IPS DF 4.7 (cell line): ENCODE data around the gene FUT1.
"Not testable (repeated sequence)": the region's sequence is repeated elsewhere in the genome, so short reads cannot be mapped to it uniquely, and the experiment has no call there.

Experiments
- DNase-seq: peaks from one replicate; pipeline ENCODE4 v3.0.0-alpha.2; 2013; ENCODE audit warnings: low spot score; ENCODE audit errors: extremely low read depth

Gene FUT1

GRCh38 chr19:48718106-48718505, 34.3 kb downstream of the FUT1 start:
- DNase-seq = not testable (repeated sequence)

GRCh38 chr19:48716562-48717291, 35.7 kb downstream of the FUT1 start:
- no peak for DNase-seq

- no peak for DNase-seq
Observed at GRCh38 chr19:48715681-48716171, 36.7 kb downstream of the FUT1 start.

GRCh38 chr19:48714759-48715675, 37.4 kb downstream of the FUT1 start:
- no peak for DNase-seq

- DNase-seq = peak; percentile 90
Observed at GRCh38 chr19:48713864-48714755, 38.3 kb downstream of the FUT1 start.

GRCh38 chr19:48713041-48713863, 39.2 kb downstream of the FUT1 start:
- no peak for DNase-seq

GRCh38 chr19:48711106-48711662, 41.3 kb downstream of the FUT1 start:
- no peak for DNase-seq

DNA sequence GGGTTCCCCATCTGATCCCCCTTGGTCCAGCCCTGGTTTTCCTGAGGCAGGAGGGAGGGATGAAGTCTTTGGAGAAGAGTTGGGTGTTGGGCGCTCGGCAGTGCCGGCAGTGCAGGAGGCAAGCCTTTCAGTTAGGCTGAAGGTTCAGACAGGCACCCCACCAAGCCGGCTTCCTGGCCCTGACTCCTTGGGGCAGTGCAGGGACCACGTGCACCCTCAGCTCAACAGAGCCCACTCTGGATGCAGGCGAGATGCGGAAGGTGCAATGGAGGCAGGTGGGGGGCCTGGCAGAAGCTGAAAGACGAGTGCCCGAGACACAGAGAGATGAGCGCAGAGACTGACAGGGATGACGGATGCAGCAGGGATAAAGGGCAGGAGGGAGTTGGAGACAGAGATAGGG, 44.0 kb downstream of the FUT1 start:
- DNase-seq = no peak

DNA sequence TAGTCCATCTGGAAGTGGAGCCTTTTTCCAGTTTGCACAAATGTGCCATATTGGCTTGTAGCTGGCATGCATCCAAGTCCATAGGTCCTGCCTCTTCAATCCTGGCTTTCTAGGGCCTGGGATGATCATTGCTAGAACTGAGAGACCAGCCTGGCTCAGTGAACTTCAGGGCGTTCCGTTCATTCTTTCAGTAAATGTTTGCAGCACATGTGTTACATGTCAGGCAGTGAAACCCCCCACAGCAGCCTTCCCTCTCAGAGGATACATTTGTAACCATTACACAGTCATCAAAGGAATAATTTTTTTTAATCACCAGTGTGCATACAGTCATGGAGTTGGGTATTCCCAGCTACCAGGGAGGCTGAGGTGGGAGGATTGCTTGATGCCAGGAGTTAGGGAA, 47.0 kb downstream of the FUT1 start:
- DNase-seq = no peak

DNA sequence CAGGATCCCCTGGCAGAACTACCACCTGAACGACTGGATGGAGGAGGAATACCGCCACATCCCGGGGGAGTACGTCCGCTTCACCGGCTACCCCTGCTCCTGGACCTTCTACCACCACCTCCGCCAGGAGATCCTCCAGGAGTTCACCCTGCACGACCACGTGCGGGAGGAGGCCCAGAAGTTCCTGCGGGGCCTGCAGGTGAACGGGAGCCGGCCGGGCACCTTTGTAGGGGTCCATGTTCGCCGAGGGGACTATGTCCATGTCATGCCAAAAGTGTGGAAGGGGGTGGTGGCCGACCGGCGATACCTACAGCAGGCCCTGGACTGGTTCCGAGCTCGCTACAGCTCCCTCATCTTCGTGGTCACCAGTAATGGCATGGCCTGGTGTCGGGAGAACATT, 49.1 kb downstream of the FUT1 start:
- DNase-seq = no peak

DNA sequence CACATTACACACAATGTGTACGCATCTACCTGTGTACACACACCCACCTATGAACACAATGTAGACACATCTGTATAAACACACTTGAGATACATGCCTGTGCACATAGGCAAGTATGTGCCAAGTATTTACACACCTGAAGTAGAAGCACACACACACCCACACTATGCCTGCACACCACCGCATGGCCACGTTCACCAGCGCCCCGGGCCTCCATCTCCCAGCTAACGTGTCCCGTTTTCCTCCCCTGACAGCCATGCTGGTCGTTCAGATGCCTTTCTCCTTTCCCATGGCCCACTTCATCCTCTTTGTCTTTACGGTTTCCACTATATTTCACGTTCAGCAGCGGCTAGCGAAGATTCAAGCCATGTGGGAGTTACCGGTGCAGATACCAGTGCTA, 49.7 kb downstream of the FUT1 start:
- no peak for DNase-seq

- no peak for DNase-seq
Observed at GRCh38 chr19:48698046-48698445, 54.4 kb downstream of the FUT1 start.
